NCI-H82 treated with DMSO at 0.1 percent for 48 hours (cell line): ENCODE results near the gene CEP85L.

Experiments
- DNase-seq: peaks from one replicate; lab custom pipeline; 2025; ENCODE audit not compliant: unreplicated experiment; lab: John Stamatoyannopoulos, UW

Gene CEP85L

DNA sequence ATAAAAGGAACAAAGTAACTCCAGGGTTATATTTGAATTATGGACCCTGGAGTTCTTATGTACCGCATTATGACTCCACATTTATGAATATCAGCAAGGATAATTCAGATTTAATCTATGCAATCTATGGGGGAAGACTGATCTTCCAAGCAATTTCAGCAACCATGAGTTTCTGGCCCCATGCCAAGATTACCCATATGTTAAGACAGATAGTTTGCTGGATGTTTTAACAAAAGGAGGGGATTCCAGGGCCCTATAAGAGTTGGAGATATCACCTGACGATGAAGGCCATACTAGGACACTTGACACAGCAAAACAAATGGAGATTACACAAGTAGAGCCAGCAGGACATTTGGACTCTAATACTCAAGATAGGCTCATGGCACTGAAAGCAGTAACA is 149.2 kb downstream of the CEP85L start:
- DNase-seq, result no peak

DNA sequence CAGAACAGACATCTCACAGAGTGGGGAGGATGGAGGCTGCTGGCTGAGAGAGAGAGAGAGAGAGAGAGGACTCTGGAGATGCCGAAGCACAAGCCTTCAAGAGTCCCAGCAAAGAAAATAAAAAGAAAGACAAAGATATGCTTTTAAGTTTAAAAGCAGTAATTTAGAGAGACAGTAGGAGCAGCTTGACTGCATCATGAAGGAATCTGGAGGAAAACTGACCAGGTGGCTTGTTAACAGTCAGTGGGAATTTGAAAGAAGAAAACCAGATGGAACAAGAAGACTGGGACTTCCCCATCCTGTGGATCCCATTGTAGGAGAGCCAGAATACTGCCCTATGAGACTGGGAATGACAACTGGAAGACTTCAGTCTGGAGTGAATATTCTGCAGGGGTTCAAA is 149.6 kb downstream of the CEP85L start:
- no peak for DNase-seq

DNA sequence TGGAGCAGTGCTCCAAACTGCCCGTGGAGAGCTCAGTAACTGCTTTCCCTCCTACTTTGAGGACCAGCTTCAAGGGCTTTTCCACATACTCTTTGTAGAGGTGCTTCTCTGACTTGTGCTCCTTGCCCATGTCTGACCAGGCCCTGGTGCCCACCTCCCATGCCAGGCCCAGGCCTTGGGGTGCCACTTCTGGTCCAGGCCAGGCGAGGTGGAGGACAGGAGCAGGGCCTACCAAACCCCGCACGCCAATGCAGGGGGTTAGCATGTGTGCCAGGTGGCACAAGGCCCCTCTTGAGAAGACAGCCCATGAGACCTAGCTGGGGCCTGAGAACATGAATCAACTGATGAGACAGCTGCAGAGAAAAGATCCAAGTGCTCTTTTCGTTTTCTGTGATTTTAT is 150.3 kb downstream of the CEP85L start:
- no peak for DNase-seq

DNA sequence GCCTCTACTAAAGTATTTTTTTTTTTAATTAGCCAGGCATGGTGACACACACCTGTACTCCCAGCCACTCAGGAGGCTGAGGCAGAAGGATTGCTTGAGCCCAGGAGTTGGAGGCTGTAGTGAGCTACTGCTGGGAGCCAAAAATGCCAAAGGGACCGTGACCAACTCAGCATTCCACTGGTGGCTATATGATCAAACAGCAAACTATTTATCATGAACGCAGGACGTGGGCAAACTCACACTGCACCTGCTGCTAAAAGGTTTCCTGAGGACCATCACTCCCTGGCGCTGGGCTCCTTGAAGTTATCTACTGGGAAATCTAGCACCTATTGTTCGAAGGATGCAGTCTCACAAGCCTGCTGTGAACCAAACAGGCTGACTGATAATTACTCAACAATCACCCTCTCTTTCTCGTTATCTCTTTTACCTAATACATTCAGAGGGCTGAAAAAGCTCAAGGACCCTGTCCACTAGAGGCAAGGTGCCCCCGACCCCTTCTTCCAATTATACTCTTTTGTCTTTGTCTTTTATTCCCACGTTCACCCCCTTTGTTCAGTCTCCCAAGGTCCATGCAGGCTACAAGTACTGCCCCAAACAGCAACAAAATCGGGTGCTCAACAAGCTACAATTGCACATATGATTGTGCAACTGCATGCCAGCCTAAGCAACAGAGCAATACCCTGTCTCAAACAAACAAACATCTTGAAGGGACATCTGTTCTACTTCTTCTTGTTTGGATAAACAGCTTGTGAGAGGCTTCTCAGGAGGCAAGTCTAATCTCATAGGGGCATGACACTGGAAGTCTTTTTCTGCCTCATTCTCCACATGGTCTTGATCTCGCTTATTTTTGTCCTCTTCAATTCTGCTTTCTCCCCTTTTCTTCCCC is 151.0 kb downstream of the CEP85L start:
- no peak for DNase-seq

DNA sequence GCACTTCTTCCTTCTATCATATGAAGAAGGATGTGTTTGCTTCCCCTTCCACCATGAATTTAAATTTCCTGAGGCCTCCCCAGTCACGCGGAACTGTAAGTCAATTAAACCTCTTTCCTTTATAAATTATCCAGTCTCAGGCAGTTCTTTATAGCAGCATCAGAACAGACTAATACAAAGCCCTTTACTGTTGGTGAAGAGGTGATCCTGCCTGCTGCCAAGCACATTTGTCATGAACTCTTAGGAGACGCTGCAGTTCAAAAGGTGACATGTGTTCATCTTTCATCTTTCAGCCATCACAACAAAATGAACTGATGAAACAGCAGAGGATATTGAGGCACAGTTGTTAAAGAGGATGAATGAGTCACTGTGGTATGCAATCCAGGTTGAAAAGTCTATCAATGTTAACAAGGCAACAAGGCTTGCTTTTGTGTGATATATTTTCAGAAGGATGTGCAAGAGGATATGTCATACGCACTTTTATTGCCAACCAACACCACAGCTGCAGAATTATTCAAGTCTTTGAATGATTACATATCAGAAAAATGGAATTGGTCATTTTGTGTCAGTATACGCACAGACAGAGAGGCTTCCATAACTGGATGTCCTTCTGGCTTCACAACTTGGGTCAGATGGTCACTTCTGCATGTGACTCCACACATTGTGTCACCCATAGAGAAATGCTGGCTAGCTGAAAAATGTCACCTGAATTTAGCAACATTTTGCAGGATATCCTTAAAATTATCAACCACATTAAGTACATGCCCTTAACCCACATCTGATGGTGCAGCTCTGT is 155.7 kb downstream of the CEP85L start:
- DNase-seq, result no peak

GRCh38 chr6:118494091-118494490 is 157.3 kb downstream of the CEP85L start:
- DNase-seq, result no peak

DNA sequence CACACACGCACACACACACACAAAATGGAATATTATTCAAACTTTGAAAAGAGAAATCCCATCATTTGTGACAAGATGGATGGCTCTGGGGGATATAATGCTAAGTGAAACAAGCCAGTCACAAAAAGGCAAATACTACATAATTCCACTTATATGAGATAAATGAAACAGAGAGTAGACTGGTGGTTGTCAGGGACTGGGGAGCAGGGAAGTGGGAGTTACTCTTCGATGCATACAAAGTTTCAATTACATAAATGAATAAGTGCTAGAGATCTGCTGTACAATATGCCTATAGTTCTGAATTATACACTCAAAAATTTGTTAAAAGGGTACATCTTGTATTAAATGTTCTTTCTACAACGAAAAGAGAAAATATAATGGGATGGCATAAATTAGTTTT is 161.4 kb downstream of the CEP85L start:
- DNase-seq, result no peak

DNA sequence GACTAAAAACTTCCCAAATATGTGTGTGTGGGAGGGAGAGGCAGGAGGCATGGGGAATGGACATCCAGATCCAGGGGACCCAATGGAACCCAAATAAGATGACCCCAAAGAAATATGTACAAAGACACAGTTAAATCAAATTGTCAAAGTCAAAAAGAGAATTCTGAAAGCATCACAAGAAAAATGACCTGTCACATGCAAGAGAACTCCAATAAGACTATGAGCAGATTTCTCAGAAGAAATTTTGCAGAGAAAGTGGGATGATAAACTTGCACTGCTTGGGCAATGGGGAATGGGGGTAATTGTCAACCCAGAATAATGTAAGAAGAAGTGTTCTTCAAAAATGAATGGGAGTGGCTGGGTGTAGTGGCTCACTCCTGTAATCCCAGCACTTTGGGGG is 162.8 kb downstream of the CEP85L start:
- DNase-seq, result no peak

GRCh38 chr6:118485601-118486550 is 165.5 kb downstream of the CEP85L start:
- DNase-seq, result no peak

DNA sequence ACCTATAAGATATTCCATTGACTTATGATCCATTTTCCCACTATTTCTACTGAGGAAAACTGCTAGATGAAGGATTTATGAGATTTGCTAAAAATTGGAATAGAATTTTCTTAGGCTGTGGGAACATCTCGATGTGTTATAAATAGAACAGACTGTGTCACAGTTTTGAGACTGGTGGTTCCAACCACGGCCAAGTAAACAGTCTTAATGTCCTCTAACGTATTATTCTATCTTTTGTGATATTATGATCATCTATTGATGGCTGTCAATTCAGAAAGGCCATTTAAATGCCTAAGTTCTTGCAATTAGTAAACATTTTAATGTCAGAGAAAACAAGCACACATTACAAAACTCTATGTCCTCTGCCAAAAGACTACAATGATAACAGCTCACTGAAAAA is 174.8 kb downstream of the CEP85L start:
- no peak for DNase-seq

DNA sequence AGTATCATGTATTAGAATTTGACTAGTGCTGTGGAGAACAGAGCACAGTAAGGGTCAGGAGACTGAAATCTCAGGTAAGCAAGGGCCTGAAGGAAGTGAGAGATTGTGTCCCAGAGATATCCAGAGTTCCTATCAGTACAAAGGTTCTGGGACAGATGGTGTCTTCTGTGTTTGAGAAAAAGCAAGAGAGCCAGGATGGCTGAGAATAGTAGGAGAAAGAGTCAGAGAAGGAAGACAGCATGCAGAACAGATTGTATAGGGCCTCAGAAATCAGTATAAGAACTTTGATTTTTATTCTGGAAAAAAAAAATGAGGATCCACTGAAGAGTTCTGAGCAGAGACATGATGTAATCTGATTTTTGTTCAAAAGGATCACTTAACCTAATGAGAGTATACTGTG is 178.1 kb downstream of the CEP85L start:
- DNase-seq, result no peak

DNA sequence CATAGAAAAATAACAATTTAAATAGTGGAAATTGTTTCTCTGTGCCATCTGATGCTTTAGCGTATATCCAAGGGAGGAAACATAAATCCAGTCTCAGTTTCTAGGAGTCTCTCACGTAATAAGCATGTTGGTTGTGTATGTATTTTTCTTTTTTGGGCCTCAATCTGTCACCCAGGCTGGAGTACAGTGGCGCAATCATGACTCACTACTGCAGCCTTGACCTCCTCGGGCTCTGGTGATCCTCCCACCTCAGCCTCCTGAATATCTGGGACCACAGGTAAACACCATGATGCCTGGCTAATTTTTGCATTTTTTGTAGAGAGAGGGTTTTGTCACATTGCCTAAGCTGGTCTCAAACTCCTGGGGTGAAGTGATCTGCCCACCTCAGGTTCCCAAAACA is 181.9 kb downstream of the CEP85L start:
- no peak for DNase-seq

- no peak for DNase-seq
Observed at GRCh38 chr6:118468682-118469465, 182.5 kb downstream of the CEP85L start.

GRCh38 chr6:118467181-118467580 is 184.2 kb downstream of the CEP85L start:
- no peak for DNase-seq

- no peak for DNase-seq
Observed at GRCh38 chr6:118464620-118465019, 186.8 kb downstream of the CEP85L start.

DNA sequence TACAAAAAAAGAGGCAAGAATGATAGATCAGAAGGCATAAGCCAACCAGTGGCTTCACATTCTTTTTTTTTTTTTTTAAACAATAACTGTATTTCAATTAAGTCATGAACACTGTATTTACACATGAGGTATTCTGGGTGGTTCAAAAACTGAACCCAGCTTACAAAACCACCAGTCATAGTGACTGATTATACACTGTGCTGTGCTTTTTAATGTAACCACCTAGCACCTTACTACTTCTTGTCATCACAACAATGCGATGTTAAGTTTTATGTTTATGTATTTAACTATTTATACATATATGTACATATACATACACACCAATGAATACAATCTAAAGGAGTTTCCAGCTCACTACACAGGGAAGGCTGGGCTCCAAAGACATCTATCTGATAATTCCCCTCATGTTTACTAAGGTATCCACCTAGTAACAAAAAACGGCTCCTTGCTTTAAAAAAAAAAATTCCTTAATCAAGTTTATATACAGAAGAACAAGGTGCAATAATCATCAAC is 190.4 kb downstream of the CEP85L start:
- DNase-seq, result no peak

- DNase-seq, result no peak
Observed at GRCh38 chr6:118456982-118457381, 194.4 kb downstream of the CEP85L start.

- DNase-seq, result no peak
Observed at GRCh38 chr6:118451839-118452238, 199.6 kb downstream of the CEP85L start.

GRCh38 chr6:118444796-118445195 is 206.6 kb downstream of the CEP85L start:
- no peak for DNase-seq

DNA sequence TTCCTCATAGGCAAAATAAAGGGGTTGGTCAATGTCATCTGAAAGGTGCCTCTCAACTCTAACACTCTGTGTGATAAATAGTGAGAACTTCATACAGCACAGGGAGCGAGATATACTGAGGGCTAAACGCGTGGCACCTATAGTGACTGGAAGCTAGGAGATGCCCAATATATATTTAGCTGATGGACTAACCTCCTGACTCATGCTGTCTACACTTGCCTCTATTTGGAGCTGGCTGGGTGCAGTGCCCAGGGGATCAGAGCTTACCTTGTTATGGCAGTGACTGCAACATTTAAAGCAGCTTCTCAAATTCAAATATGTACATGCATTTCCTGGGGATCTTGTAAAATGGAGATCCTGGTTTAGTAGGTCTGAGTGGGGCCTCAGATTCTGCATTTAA is 214.9 kb downstream of the CEP85L start:
- DNase-seq, result no peak
